K562 (cell line): ENCODE measurements around the gene LIX1. TPM values are rescaled to one million over a fixed set of nuclear protein-coding genes. Genes with fewer than 3 reads are reported as not detected.

Experiments used
- BHLHE40 ChIP-seq: IDR thresholded peaks from 2 replicates; pipeline ENCODE4 v1.6.1; 2011; ENCODE audit warnings: low read length, improper control_type of control experiment
- ETV1 ChIP-seq: fragments of 450-650 bp; conservative IDR thresholded peaks from 2 replicates; pipeline ENCODE4 v1.6.1; 2016; ENCODE audit warnings: missing genetic modification characterization, control low read depth, low read depth, missing compliant biosample characterization
- FUS ChIP-seq: fragments of 200-400 bp; formaldehyde crosslinking; optimal IDR thresholded peaks from 2 replicates; pipeline ENCODE3; 2017; ENCODE audit warnings: low read depth, low read length
- MTA3 ChIP-seq: fragments of 450-650 bp; formaldehyde crosslinking; IDR thresholded peaks from 2 replicates; pipeline ENCODE4 v1.6.1; 2017; ENCODE audit warnings: mild to moderate bottlenecking, borderline replicate concordance
- PPARD ChIP-seq: fragments of 250-450 bp; sonication (Bioruptor Pico); IDR thresholded peaks from 2 replicates; pipeline ENCODE4 v1.8.0; 2022; ENCODE audit warnings: inconsistent platforms, mild to moderate bottlenecking, moderate library complexity
- SRF ChIP-seq, 2 experiments: fragments of 250-450, 450-650 bp in 1 of 2; sonication (Bioruptor Pico) in 1 of 2; sonication (generic) in 1 of 2; formaldehyde crosslinking; IDR thresholded peaks; 2 replicates each; pipeline versions ENCODE4 v1.5.0 to v1.5.1; 2020 to 2022; ENCODE audit warnings: mild to moderate bottlenecking in 1 of 2, missing genetic modification reagents in 1 of 2
- THRAP3 ChIP-seq: fragments of 450-650 bp; IDR thresholded peaks from 2 replicates; pipeline ENCODE4 v1.6.1; 2016; ENCODE audit warnings: mild to moderate bottlenecking, inconsistent platforms, borderline replicate concordance
- XRCC3 ChIP-seq: fragments of 450-650 bp; IDR thresholded peaks from 2 replicates; pipeline ENCODE4 v1.6.1; 2017; ENCODE audit warnings: mild to moderate bottlenecking, moderate library complexity
- ZNF143 ChIP-seq: sonication (generic); formaldehyde crosslinking; IDR thresholded peaks from 2 replicates; pipeline ENCODE4 v1.9.0; 2022; ENCODE audit warnings: mild to moderate bottlenecking, missing genetic modification reagents
- ZNF263 ChIP-seq: sonication (generic); formaldehyde crosslinking; IDR thresholded peaks from 2 replicates; pipeline ENCODE4 v1.8.0; 2022; ENCODE audit warnings: mild to moderate bottlenecking, missing genetic modification reagents, borderline replicate concordance
- ZNF41 ChIP-seq: fragments of 250-450 bp; sonication (Bioruptor Pico); conservative IDR thresholded peaks from 2 replicates; pipeline ENCODE4 v1.4.0; 2020; ENCODE audit warnings: mild to moderate bottlenecking
- ZNF431 ChIP-seq: sonication (generic); formaldehyde crosslinking; IDR thresholded peaks from 2 replicates; pipeline ENCODE4 v1.8.0; 2022; ENCODE audit warnings: mild to moderate bottlenecking, missing genetic modification reagents
- ZNF717 ChIP-seq: fragments of 250-450 bp; sonication (Bioruptor Pico); IDR thresholded peaks from 2 replicates; pipeline ENCODE4 v1.5.0; 2021
- polyA plus RNA-seq, 8 experiments: library from polyadenylated mRNA; depleted of rRNA in 4 of 8; stranded (reverse) in 5 of 8; unstranded in 3 of 8; fragments of >200 nt; fragmentation: Nextera tagmentation in 2 of 8; fragmentation: Illumina TruSeq in 1 of 8; extraction: Ambion mirVana in 2 of 8; extraction: Trizol in 1 of 8; gene quantifications; 2 replicates each; pipeline versions ENCODE4 v1.2.1 to v1.2.3, GENCODE V29; 2011 to 2014; ENCODE audit warnings: inconsistent platforms in 1 of 8, missing spikeins in 1 of 8
- total RNA-seq, 7 experiments: library from RNA; depleted of rRNA in 6 of 7; stranded (reverse); fragments of >200 nt in 6 of 7; fragmentation: Illumina TruSeq in 2 of 7; extraction: Trizol in 2 of 7; gene quantifications; 2 replicates each; pipeline versions ENCODE4 v1.2.1 to v1.2.3, GENCODE V29; 2011 to 2021; ENCODE audit warnings: low replicate concordance in 1 of 7
- TF ChIP-seq, protein P1 (sequence below): sonication (generic); formaldehyde crosslinking; IDR thresholded peaks from 2 replicates; pipeline ENCODE4 v1.8.1; 2023; ENCODE audit warnings: mild to moderate bottlenecking, missing genetic modification reagents
- TF ChIP-seq, protein P2 (sequence below): fragments of 200-800 bp; sonication (Bioruptor generic); IDR thresholded peaks from 2 replicates; pipeline ENCODE4 v1.6.1; 2017; ENCODE audit warnings: missing genetic modification characterization, missing compliant biosample characterization
- TF ChIP-seq, protein P3 (sequence below): sonication (generic); formaldehyde crosslinking; IDR thresholded peaks from 2 replicates; pipeline ENCODE4 v1.9.0; 2022; ENCODE audit warnings: mild to moderate bottlenecking, missing genetic modification reagents
- TF ChIP-seq, protein P4 (sequence below): fragments of 450-650 bp; IDR thresholded peaks from 2 replicates; pipeline ENCODE4 v1.6.1; 2017; ENCODE audit warnings: antibody characterized with exemption, mild to moderate bottlenecking
- TF ChIP-seq, protein P5 (sequence below), 2 experiments: fragments of 450-650 bp in 1 of 2; sonication (generic) in 1 of 2; formaldehyde crosslinking in 1 of 2; IDR thresholded peaks in 1 of 2; conservative IDR thresholded peaks in 1 of 2; 2 replicates each; pipeline versions ENCODE4 v1.6.1 to v1.8.1; 2016 to 2023; ENCODE audit warnings: mild to moderate bottlenecking in 2 of 2, moderate library complexity in 2 of 2, inconsistent platforms in 1 of 2, missing genetic modification reagents in 1 of 2

The LIX1 gene
- total and polyA plus RNA-seq, 9 of the 15 experiments (the other 6 are each of a cell fraction or from before 2014, with no cell fraction given), result 0.01 to 0.18 TPM; not detected in 7

DNA sequence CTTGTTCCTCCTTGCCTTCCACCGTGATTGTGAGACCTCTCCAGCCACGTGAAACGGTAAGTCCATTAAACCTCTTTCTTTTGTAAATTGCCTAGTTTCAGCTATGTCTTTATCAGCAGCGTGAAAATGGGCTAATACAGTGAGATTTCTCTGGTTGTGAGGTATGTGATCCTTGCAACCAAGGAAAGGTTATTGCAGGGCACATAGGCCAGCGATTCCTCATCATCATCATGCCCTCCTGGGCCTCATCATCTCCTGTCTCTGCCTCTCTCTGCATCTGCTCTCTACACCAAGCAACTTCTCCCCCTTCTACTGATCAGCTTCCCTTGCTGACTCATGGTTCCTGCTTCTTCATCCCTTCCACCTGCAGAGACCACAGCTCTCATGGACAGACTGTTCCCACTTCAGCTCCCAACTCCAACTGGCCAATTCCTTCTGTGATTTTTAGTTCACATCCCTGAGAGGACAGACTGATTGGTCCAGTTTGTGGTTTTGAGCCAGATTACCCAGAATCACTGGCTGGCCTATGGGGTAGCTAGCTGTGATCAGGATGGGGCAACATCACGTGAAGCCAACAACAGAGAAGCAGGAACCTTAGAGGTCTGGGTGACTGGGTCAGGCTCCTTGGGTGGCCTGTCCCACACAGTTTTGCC lies 53.1 kb downstream of the LIX1 start (continued):
- TF ChIP-seq, protein P1, sequence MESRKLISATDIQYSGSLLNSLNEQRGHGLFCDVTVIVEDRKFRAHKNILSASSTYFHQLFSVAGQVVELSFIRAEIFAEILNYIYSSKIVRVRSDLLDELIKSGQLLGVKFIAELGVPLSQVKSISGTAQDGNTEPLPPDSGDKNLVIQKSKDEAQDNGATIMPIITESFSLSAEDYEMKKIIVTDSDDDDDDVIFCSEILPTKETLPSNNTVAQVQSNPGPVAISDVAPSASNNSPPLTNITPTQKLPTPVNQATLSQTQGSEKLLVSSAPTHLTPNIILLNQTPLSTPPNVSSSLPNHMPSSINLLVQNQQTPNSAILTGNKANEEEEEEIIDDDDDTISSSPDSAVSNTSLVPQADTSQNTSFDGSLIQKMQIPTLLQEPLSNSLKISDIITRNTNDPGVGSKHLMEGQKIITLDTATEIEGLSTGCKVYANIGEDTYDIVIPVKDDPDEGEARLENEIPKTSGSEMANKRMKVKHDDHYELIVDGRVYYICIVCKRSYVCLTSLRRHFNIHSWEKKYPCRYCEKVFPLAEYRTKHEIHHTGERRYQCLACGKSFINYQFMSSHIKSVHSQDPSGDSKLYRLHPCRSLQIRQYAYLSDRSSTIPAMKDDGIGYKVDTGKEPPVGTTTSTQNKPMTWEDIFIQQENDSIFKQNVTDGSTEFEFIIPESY (CRISPR knock-in tag), result no peak
- TF ChIP-seq, protein P2, sequence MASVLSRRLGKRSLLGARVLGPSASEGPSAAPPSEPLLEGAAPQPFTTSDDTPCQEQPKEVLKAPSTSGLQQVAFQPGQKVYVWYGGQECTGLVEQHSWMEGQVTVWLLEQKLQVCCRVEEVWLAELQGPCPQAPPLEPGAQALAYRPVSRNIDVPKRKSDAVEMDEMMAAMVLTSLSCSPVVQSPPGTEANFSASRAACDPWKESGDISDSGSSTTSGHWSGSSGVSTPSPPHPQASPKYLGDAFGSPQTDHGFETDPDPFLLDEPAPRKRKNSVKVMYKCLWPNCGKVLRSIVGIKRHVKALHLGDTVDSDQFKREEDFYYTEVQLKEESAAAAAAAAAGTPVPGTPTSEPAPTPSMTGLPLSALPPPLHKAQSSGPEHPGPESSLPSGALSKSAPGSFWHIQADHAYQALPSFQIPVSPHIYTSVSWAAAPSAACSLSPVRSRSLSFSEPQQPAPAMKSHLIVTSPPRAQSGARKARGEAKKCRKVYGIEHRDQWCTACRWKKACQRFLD (CRISPR knock-in tag), result no peak
- TF ChIP-seq SRF (CRISPR knock-in tag; IDR thresholded peaks at IDR 0.05) (0 out of 4 replicates have a peak, but pooled peaks of 1 of the 2 experiments have one; percentile 68), FUS (no peak), XRCC3 (no peak), ZNF717 (CRISPR knock-in tag) (no peak), ZNF143 (CRISPR knock-in tag) (peak; percentile 62; the same call in 1 of the 2 replicates), MTA3 (peak; percentile 9; the same call in 1 of the 2 replicates), ZNF41 (CRISPR knock-in tag) (no peak), ZNF263 (CRISPR knock-in tag) (0 out of 2 replicates have a peak, but pooled peaks have one; percentile 29), ETV1 (tag) (0 out of 2 replicates have a peak, but pooled peaks have one; percentile 17), BHLHE40 (peak; percentile 84), ZNF431 (CRISPR knock-in tag) (no peak), PPARD (CRISPR knock-in tag) (no peak), THRAP3 (no peak)
- TF ChIP-seq, protein P3, sequence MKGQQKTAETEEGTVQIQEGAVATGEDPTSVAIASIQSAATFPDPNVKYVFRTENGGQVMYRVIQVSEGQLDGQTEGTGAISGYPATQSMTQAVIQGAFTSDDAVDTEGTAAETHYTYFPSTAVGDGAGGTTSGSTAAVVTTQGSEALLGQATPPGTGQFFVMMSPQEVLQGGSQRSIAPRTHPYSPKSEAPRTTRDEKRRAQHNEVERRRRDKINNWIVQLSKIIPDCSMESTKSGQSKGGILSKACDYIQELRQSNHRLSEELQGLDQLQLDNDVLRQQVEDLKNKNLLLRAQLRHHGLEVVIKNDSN (CRISPR knock-in tag), result peak; percentile 85
- TF ChIP-seq, protein P4, sequence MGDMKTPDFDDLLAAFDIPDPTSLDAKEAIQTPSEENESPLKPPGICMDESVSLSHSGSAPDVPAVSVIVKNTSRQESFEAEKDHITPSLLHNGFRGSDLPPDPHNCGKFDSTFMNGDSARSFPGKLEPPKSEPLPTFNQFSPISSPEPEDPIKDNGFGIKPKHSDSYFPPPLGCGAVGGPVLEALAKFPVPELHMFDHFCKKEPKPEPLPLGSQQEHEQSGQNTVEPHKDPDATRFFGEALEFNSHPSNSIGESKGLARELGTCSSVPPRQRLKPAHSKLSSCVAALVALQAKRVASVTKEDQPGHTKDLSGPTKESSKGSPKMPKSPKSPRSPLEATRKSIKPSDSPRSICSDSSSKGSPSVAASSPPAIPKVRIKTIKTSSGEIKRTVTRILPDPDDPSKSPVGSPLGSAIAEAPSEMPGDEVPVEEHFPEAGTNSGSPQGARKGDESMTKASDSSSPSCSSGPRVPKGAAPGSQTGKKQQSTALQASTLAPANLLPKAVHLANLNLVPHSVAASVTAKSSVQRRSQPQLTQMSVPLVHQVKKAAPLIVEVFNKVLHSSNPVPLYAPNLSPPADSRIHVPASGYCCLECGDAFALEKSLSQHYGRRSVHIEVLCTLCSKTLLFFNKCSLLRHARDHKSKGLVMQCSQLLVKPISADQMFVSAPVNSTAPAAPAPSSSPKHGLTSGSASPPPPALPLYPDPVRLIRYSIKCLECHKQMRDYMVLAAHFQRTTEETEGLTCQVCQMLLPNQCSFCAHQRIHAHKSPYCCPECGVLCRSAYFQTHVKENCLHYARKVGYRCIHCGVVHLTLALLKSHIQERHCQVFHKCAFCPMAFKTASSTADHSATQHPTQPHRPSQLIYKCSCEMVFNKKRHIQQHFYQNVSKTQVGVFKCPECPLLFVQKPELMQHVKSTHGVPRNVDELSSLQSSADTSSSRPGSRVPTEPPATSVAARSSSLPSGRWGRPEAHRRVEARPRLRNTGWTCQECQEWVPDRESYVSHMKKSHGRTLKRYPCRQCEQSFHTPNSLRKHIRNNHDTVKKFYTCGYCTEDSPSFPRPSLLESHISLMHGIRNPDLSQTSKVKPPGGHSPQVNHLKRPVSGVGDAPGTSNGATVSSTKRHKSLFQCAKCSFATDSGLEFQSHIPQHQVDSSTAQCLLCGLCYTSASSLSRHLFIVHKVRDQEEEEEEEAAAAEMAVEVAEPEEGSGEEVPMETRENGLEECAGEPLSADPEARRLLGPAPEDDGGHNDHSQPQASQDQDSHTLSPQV, result no peak
- TF ChIP-seq, protein P5, sequence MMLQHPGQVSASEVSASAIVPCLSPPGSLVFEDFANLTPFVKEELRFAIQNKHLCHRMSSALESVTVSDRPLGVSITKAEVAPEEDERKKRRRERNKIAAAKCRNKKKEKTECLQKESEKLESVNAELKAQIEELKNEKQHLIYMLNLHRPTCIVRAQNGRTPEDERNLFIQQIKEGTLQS (IDR thresholded peaks at IDR 0.05), result peak; percentile 53
- TF ChIP-seq, protein P5 (CRISPR knock-in tag; conservative IDR thresholded peaks at IDR 0.05), result no peak
